ENCODE data around the gene TPD52L2.

TPD52L2 gene

DNA sequence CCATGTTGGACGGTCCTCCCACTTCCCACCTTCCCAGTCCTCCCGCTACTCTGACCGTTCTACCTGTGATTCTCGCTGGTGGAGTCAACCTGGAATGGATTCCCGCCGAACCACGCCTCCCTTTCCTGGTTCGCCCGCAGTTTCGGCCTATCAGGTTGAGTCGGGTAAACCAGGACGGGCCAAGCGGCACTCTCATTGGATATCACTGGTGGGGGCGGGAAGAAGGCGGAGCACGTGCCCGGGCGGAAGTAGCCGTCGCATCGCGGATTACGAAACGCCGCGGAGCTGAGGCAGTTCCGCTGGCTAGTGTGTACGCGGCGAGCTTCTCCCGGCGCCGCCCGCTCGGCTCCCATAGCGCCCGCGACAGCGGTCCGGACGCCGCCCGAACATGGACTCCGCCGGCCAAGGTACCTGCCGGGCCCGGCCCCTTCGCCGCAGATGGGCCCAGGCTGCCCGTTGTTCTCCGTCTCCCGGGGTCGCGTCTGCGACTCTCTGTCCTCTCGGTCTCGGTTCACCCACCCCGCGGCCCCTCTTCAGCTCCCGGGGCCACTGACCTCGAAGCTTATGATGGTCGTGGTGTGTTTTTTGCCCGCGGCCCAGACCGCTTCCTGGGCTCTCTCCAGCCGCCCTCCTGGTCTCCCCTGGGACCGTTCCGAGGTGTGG is at the start of gene TPD52L2:
TPD52L2 (plus strand) TSS at position 293 of the 663 bp plus-strand sequence; CDS start at position 389, 96 bp downstream.
- peak; percentile 100 for DNase-seq

DNA sequence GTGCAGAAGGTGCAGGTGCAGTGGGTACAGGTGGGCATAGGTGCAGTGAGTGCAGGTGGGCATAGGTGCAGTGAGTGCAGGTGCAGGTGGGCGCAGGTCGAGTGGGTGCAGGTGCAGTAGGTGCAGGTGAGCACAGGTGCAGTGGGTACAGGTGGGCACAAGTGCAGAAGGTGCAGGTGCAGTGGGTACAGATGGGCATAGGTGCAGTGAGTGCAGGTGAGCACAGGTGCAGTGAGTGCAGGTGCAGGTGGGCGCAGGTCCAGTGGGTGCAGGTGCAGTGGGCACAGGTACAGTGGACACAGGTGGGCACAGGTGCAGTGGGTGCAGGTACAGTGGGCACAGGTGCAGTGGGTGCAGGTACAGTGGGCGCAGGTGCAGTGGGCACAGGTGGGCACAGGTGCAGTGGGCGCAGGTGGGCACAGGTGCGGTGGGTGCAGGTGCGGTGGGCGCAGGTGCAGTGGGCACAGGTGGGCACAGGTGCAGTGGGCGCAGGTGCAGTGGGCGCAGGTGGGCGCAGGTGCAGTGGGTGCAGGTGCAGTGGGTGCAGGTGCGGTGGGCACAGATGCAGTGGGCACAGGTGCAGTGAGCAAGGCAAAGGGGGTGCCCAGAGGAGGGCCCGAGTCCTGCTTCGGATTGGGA is 49.3 kb upstream of the TPD52L2 start:
- DNase-seq: no peak

DNA sequence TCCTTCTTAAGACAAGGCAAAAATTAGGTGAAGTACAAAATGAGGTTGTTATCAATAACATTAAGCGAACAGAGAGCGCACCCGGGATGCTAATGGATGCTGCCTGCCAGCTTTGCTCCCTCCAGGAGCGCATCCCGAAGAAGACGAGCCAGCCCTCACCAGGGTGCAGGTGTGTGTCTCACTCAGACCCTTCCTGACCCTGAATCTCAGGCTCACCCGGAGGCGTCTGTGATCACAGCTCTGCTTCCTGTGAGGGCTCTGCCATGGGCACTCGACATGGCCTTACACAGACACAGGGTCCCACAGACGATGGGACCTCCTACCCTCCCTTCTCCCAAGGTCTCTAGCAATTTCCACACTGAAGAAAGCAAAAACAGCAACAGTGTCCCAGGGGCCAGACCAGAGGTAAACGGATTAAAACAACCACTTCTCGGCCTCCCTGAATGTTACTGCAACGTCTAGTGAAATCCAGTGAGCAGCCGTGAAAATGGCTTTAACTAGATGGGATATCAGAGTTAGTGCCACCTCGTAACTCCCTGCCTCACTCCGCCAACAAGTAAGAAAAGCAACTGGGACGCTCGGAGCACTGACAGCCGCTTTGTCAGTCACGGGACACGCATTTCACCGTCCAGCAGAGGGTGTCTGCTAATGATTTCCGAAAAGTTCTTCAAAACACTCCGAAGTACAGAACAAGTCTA is 45.7 kb upstream of the TPD52L2 start:
- DNase-seq: no peak

DNA sequence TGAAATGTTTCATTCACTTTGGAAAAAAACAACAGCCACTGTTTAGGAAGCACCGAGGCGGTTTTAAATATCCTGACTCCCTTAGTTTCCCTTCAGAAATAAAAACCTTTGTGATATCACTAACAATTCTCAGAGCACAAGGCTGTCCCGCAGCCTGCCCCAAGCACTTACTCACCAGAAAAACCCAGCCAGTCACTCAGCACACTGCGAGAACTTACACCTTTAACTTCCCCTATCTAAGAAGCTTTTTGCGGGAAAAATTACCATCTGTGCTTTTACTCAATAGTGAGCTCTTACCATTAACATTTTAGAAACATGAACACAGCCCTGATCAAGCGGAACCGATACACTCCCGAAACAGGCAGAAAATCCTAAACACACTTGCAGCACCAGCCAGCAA is 43.3 kb upstream of the TPD52L2 start:
- no peak for DNase-seq

DNA sequence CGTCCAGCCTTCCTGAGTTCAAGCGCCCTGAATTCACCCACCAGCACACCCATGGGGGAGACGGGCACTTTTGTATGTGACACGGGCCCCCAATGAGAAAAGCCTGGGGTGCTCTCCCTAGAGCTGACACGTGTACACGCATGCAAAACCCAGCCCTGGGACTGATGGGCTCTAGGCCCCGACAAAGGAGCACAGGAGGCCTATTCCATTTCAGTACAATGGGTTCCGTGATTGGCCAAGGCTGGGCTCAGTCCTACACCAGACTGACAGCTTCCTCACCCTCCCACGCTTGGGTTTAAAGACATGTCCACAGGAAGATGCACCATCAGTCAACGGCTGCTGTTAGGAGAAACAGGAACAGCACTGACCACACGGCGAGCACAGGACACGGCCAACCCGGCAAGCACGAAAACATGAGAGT is 42.8 kb upstream of the TPD52L2 start:
- DNase-seq: no peak

DNA sequence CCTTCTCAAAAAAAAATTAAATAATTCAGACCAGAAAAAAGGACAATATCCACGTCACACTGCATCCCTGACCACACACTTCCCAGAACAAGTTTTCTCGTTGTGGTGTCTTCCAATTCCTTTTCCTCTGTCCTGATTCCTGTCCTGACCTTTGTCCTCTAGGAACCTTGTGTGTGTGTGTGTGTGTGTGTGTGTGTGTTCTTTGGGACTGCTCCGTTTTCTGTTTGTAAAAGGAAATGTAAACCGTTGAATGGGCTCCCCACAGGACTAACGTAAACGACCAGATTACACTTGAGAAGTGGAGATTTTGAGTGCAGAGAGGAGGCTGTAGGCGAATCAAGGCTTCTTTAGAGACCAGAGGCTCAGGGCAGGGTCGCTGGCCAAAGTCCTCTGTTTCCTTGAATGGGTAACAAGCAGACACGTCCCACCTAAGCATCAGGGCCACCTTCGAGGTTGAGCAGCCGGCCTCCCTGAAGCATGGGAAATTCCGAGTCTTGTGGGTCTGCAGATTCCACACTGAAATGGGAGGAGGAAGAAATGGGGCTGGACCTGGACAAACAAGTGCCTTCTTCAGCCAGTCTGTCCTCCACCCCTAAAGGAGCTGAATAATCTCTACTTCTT is 41.3 kb upstream of the TPD52L2 start:
- no peak for DNase-seq

DNA sequence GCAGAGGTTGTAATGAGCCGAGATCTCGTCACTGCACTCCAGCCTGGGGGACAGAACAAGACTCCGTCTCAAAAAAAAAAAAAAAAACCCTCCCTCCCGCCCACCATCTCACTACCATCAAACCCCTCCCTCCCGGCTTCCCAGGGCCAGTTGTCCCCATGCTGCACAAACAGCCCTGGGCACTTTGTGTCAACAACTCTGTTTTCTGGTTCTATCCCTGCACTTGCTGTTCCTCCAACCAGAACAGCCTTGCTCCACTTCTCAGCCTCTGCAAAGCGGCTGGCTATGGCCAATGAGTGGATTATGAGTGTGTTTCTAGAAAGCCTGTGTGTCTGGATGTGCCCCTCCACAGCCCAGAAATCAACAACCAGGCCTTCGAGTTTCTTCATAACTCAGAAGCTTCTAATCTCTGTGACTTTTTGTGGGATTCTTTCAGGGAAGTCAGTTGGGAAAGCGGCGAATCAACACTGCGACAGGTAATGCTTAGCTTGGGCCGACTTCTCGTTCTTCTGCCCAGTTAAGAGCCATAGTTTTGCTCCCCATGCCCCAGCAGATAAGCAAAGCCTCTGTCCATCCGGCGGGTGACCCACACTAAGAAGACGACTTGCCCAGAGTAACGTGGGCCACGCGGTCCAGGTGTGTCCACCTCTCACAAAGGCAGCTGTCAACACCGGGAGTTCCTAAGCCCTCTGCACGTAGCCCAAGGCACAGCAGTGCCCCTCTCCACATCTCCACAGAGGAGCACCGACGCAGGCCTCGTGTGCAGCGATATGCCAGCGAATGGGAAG is 39.5 kb upstream of the TPD52L2 start:
- no peak for DNase-seq

DNA sequence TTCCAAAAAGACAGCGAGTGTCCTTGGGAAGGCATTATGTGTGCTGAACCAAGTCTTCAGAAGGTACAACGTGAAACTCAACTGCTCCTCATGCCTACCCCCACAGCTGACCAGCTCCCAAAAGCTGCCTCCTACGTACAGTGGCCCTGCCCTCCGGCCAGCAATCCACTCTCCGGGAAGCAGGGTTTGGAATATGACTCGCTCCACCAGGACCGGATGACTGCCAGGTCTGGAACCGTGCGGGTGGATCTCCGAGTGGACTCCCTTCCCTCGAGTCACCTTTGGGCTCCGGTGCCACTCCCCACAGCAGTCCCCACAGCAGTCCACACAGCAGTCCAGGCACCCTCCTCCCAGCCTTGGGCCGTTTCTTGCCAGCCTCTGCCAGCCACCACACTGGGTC is 38.3 kb upstream of the TPD52L2 start:
- no peak for DNase-seq

DNA sequence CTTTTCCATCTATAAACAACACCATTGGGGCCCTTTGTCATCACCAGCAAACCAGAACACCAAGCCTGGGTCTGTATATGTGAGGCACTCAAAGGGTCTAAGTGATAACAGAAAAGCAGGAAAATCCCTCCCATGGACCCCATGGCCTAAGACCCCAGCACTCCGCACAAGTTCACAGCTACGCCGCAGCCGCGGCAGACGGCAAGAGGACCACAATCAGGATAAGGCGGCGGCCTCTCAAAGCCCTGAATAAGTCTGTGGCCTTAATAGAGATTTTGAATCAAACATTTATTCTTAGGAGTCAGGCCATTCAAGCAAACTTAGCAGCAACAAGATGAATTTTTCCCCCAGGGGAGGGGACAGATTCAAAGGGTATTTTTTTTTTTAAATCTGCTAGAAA is 36.9 kb upstream of the TPD52L2 start:
- no peak for DNase-seq

DNA sequence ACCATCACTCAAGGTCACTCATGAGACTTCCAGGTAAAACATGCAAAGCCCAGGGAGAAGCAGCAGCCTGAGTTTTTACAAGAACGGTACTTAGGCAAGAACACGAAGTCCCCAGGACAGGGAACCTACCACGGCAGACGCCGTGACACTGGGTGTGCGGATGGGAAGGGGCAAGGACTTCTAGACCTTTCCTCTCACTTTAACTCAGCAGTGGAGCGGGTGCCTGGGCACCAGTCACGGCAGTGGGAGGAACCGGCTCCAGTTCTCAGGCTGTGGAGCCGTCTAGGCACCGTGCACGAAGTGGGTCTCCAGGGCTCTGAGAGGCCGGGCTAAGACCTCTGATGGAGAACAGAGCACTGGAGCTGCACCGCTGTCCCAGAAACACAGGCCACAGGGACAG is 36.5 kb upstream of the TPD52L2 start:
- DNase-seq: no peak

DNA sequence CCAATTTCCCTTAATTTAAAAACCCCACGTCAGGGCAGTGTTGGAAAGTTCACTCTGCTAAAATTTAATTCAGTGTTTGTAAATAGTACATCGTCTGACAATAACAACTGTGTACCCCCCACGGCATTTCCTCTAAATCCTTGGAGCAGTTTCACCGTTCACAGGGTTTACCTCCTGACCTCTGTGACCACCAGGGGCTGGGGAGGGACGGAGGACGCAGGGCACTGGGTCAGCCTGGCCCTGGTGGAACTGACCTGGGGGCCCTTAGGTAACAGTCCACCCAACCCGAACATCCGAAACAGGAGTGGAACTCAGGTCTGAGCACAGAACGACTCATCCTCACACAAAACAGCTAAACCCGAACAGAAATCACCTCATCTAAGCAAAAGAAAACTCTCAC is 36.1 kb upstream of the TPD52L2 start:
- DNase-seq: no peak

DNA sequence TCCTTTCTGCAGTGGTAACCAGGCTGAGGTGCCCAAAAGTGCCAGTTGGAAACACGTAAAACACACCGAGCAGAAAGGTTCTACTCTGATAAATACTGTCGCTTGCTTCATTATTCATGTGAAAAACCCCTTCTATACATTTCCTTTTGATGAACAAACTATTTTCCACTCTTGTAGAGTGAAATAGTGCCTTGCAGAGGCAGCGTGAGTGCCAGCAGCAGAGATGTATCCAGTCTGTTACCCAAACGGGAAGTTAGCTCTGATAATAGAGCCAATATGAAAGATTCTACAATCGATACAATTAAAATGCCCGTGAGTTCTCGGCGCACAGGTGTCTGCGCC is 35.5 kb upstream of the TPD52L2 start:
- DNase-seq: no peak

DNA sequence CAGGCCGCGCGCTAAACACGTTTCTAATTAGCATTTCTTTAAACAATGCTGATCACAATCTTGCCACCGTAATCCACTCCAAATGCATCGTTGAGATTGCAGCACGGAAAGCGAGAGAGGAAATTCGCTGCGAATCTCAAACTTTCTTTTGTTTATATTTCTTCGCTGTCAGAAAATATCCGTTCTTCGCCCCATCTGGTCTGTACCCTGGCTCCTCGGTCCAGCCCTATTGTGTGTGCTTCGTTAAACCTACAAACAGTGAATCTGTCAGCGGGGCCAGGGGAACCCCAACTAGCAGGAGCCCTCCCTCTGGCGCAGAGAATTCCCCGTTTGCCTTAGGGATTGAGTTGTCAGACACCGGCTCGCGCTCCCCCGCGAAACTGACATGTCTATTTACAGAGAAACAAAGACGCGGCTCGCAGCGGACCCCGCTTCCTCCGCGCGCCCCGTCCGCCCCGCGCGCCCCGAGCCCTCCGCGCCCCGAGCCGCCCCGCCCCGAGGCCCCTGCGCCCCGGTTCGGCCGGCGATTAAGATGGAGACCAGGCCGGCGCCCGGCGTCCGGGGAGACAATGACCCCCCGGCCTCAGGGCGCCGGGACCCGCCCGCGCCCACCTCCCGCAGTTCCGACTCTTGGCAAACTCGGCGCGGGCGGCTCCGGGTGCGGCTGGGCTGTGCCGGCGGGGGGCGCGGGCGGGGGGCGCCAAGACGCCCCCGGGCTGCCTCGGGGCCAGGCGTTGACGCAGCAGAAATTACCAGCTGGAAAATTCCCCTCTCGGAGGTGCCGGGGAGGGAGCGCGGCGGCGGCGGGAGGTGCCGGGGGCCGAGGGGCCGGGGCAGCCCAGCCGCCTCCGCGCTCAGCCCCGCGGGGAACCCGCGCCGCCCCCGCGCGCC is 34.9 kb upstream of the TPD52L2 start:
- no peak for DNase-seq

DNA sequence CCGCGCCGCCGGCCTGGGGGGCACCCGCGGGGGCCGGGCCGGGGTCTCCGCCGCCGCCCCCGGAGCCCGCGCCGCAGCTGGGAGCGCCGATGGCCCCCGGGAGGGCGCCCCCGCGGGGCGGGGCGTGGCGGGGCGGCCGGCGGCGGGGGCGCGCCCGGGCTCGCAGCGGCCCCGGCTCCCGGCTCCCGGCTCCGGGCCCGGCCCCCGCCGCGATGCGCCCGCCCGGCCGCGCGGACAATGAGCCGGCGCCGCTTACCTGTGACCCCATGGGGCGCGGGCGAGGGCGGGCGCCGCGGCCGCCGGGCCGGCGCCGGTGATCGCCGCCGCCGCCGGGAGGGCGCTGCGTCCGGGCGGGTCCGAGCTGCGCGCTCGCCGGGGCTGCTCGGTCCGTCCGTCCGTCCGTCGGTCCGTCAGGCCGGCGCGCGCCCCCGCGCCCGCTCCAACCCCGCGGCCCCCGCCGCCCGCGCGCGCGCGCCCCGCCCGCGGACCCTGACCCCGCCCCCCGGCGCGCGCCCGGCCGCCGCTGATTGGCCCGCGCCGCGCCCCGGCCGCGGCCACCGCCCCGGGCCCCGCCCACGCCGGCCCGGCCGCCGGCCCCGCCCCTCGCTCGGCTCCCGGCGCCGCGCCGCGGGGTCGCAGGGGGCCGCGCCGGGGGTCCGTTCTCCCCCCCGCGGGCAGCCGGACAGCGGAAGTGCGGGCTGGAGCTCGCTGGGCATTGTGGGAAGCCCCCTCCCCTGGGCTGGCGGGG is 34.1 kb upstream of the TPD52L2 start, which contains the start of gene ZBTB46:
ZBTB46 (minus strand) TSS at position 424 of the 748 bp plus-strand sequence. CDS start 40,507 bp downstream, outside the sequence.
- peak in 1 of 2 experiments; percentile 59 for DNase-seq

DNA sequence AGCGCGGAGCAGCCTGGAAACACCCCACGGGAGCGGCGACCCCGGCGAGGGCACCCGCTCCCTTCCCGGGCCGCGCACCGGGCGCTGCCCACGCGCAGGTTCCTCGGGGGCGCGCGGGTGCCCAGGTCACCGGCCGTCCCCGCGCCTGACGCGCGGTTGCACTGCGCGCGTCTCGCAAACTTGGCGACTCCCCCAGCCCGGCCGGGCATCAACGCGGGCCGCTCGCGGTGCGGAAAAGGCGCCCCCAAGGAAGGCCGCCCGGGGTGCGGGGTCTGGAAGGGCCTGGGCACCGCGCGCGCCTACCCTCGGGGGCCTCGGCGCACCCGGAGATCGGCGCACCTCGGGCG is 33.5 kb upstream of the TPD52L2 start:
- DNase-seq: no peak

DNA sequence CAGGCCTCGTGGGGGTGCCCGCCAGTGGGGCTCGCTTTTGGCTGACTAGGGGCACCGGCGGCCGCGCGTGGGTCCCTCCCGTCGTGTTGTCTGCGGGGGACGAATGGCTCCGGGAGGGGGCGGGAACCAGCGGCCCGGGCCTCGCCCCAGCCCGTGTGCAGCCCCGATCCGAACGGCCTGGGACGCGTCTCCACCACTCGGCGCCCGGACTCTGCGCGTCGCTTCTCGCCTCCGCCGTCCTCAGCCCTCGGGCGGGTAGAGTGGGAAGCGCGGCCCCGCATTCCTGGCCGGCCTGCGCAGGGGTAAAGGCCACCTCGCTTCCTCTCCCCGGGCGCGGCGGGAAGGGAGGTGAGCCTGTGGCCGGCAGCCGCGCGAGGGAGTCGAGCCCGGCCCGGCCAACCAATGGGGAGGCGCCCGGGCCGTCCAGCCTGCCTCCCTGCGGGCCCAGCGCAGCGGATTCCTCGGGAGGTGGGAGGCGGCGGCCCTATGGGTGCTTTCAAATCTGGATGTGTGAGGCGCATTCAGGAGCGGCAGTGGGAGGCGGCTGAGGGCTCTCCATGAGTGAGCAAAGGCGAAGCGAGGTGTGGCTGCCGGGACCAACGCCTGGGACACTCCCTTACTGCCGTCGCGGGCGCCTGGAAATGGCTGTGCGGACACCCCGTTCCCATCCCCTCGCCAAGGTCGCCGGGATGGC is 32.9 kb upstream of the TPD52L2 start:
- DNase-seq: no peak

DNA sequence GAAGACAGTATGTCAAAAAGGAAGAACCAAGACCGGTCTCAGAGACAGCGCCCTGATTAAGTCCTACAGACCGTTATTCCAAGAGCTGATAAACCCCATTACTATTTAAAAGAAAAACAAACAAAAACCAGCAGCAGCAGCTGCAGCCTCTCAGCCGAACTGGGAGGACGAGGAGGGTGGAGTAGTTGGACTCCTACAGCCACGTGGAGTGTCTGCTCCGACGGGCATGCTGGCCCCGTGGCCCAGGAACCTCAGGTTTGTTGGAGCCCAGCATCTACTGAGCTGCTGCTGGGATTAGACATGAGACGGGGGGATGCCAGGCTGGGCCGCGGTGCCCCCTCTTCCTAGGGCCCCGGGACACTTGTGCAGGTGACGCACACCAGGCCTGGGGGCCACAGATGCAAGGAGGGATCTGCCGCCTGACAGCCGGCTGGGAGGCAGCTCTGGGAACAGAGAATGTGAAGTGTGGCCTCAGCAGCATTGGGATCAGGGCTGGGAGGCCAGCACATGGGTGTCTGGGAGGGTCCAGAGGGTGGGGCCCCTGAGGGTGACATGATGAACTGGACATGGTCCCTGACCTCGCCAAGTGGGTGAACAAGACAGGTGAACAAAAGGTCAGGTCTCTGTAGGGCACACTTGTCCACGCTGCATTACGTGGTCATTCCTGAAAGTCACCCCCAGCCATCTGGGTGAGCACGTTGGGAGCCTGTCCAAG is 31.1 kb upstream of the TPD52L2 start:
- DNase-seq: no peak

DNA sequence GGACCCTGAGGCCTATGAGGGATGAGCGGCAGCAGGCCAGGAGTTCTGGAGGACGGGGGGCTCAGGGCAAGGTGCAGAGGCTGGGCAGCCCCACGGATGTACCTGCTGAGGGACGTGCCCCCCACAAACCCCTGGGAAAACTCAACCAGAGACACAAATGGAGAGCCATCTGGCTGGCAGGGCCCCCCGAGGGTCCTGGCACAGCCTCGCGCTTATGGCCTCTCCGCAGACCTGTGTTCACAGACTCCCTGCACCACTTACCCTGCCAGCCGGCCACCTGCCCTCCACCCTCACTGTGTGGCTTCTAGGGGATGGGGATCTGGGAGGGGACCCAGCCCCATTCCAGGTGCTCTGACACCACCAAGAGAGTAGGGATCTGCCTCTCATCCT is 30.6 kb upstream of the TPD52L2 start:
- DNase-seq: no peak

DNA sequence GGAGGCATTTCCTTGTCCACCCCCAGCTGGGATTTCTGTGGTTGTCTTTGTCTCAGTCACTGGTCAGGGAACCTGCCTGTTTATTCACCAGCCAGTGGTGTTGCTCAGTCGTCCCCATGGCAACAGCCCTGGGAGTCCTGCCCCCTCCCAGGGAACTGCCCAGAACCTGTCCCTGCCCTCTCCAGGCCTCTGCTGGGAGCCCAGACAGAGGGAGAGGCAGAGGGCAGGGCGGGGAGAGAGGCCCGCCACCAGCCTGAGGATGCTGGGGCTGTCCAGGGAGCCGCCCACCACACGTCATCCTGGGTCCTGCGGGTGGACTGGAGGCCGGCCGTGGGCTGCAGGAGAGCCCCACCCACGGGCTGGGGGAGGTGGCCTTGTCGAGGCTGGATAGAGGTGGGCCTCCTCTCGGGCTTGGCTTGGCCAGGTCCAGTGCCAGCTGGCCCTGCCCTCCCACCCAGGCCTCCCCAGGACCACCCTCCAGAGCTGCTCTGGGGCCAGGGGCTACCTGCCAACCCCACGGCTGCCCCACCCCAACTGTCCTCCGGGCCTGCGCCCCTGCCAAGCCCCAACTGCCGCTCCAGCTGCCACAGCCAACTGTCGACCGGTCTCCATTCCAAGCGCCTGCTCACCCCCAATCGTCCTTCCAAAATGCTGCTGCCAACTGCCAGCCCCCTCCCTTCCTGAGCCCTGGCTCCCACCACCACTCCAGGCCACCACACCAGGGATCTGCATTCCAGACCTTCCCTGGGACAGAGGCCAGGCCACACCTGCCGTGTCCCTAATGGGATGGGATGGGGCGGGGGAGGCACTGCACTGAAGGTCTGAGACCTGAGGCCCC is 29.8 kb upstream of the TPD52L2 start:
- peak; percentile 97 for DNase-seq

All from SHP77 (cell line).